Measurements from ENCODE around the gene DHRS2. TPM values are rescaled to one million over a fixed set of nuclear protein-coding genes. Genes with fewer than 3 reads are reported as not detected.
A peak's percentile ranks its signal among the peaks of the same experiment; 100 is the strongest.

DHRS2 gene
- total and polyA plus RNA-seq, 2 of the 13 experiments (the other 11 are each of a cell fraction or from before 2014, with no cell fraction given), result 1,621 to 3,021 TPM

DNA sequence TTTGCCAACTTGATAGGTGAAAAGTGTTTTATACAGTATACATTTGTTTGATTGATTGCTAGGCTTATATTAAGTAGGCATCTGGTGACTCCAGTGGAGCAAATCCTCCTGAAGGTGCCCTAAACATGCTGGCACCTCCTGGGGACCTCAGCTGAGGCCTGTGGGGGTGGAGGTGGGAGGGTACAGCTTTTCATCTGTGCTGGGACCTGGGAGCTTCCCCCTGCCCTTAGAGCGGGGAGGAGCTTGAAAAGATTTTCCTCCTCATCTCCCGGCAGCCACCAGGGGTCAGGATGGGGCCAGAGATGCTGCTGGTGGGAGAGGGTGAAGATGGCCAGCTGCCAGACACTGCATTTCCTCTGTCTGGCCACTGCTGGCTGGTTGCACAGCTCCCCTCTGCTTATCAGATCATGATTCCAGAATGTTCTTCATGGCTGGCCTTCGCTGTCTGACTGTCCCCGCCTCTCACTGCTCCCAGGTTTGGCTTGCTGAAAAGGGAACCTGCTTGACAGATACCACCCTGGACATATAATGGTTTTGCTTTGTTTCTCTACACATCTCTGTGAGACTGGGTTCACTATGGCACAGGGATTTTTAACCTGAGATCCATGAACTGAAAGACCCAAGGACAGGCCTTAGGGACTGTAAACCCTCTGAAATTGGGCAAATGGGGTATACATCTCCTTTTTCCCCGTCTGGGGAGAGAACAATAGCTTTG, 47.1 kb upstream of the DHRS2 start (continued):
- TF ChIP-seq FOXJ3 (CRISPR knock-in tag; IDR thresholded peaks at IDR 0.05; ENCODE audit: borderline replicate concordance) (no peak; the same call in 1 of the 2 replicates), FOXO1 (CRISPR knock-in tag; IDR thresholded peaks at IDR 0.05) (peak; percentile 91), ZNF781 (CRISPR knock-in tag; IDR thresholded peaks at IDR 0.05; ENCODE audit: borderline replicate concordance, not compliant biosample characterization) (peak; percentile 94), ZNF703 (CRISPR knock-in tag; IDR thresholded peaks at IDR 0.05; ENCODE audit: borderline replicate concordance) (no peak), THYN1 (CRISPR knock-in tag; IDR thresholded peaks at IDR 0.05; ENCODE audit: borderline replicate concordance, low read depth) (peak; percentile 69; the same call in 1 of the 2 replicates), NFKB2 (CRISPR knock-in tag; IDR thresholded peaks at IDR 0.05; ENCODE audit: borderline replicate concordance) (peak; percentile 98), KMT2B (CRISPR knock-in tag; IDR thresholded peaks at IDR 0.05) (peak; percentile 91), ZNF550 (CRISPR knock-in tag; IDR thresholded peaks at IDR 0.05; ENCODE audit: borderline replicate concordance) (peak; percentile 57; the same call in 1 of the 2 replicates), PCBP1 (IDR thresholded peaks at IDR 0.05; ENCODE audit: borderline replicate concordance, low read depth, low read length) (no peak), ZNF577 (CRISPR knock-in tag; IDR thresholded peaks at IDR 0.05; ENCODE audit: borderline replicate concordance, low read depth) (peak; percentile 85; the same call in 1 of the 2 replicates), ZSCAN20 (CRISPR knock-in tag; IDR thresholded peaks at IDR 0.05; ENCODE audit: borderline replicate concordance) (no peak), CHD4 (IDR thresholded peaks at IDR 0.05; ENCODE audit: borderline replicate concordance, low read length) (peak; percentile 89; the same call in 1 of the 2 replicates), TOE1 (CRISPR knock-in tag; IDR thresholded peaks at IDR 0.05) (peak; percentile 95; the same call in 1 of the 2 replicates), MAF1 (CRISPR knock-in tag; IDR thresholded peaks at IDR 0.05; ENCODE audit: borderline replicate concordance) (peak; percentile 50; the same call in 1 of the 2 replicates), PAWR (CRISPR knock-in tag; IDR thresholded peaks at IDR 0.05; ENCODE audit: borderline replicate concordance) (peak; percentile 90), TRIM24 (CRISPR knock-in tag; IDR thresholded peaks at IDR 0.05) (no peak), SP2 (CRISPR knock-in tag; IDR thresholded peaks at IDR 0.05) (no peak), ZFP41 (CRISPR knock-in tag; IDR thresholded peaks at IDR 0.05; ENCODE audit: borderline replicate concordance) (peak; percentile 71; the same call in 1 of the 2 replicates), REXO4 (CRISPR knock-in tag; IDR thresholded peaks at IDR 0.05; ENCODE audit: borderline replicate concordance) (no peak), ZNF772 (CRISPR knock-in tag; IDR thresholded peaks at IDR 0.05) (peak; percentile 98)
- TF ChIP-seq, protein P1, sequence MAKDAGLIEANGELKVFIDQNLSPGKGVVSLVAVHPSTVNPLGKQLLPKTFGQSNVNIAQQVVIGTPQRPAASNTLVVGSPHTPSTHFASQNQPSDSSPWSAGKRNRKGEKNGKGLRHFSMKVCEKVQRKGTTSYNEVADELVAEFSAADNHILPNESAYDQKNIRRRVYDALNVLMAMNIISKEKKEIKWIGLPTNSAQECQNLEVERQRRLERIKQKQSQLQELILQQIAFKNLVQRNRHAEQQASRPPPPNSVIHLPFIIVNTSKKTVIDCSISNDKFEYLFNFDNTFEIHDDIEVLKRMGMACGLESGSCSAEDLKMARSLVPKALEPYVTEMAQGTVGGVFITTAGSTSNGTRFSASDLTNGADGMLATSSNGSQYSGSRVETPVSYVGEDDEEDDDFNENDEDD (CRISPR knock-in tag; IDR thresholded peaks at IDR 0.05; ENCODE audit: borderline replicate concordance), result peak; percentile 90; the same call in 1 of the 2 replicates
- TF ChIP-seq, protein P2, sequence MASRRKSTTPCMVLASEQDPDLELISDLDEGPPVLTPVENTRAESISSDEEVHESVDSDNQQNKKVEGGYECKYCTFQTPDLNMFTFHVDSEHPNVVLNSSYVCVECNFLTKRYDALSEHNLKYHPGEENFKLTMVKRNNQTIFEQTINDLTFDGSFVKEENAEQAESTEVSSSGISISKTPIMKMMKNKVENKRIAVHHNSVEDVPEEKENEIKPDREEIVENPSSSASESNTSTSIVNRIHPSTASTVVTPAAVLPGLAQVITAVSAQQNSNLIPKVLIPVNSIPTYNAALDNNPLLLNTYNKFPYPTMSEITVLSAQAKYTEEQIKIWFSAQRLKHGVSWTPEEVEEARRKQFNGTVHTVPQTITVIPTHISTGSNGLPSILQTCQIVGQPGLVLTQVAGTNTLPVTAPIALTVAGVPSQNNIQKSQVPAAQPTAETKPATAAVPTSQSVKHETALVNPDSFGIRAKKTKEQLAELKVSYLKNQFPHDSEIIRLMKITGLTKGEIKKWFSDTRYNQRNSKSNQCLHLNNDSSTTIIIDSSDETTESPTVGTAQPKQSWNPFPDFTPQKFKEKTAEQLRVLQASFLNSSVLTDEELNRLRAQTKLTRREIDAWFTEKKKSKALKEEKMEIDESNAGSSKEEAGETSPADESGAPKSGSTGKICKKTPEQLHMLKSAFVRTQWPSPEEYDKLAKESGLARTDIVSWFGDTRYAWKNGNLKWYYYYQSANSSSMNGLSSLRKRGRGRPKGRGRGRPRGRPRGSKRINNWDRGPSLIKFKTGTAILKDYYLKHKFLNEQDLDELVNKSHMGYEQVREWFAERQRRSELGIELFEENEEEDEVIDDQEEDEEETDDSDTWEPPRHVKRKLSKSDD (CRISPR knock-in tag; IDR thresholded peaks at IDR 0.05; ENCODE audit: low read depth), result peak; percentile 91; the same call in 1 of the 2 replicates
- TF ChIP-seq, protein P3, sequence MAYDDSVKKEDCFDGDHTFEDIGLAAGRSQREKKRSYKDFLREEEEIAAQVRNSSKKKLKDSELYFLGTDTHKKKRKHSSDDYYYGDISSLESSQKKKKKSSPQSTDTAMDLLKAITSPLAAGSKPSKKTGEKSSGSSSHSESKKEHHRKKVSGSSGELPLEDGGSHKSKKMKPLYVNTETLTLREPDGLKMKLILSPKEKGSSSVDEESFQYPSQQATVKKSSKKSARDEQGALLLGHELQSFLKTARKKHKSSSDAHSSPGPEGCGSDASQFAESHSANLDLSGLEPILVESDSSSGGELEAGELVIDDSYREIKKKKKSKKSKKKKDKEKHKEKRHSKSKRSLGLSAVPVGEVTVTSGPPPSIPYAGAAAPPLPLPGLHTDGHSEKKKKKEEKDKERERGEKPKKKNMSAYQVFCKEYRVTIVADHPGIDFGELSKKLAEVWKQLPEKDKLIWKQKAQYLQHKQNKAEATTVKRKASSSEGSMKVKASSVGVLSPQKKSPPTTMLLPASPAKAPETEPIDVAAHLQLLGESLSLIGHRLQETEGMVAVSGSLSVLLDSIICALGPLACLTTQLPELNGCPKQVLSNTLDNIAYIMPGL (CRISPR knock-in tag; IDR thresholded peaks at IDR 0.05; ENCODE audit: borderline replicate concordance in 1 of 2, low read depth in 1 of 2), result peak; percentile 98 to 100

Data from HepG2 (cell line).